ENCODE results near the gene STX18.
"Not testable (repeated sequence)": the region's sequence is repeated elsewhere in the genome, so short reads cannot be mapped to it uniquely, and the experiment has no call there.

Gene STX18

DNA sequence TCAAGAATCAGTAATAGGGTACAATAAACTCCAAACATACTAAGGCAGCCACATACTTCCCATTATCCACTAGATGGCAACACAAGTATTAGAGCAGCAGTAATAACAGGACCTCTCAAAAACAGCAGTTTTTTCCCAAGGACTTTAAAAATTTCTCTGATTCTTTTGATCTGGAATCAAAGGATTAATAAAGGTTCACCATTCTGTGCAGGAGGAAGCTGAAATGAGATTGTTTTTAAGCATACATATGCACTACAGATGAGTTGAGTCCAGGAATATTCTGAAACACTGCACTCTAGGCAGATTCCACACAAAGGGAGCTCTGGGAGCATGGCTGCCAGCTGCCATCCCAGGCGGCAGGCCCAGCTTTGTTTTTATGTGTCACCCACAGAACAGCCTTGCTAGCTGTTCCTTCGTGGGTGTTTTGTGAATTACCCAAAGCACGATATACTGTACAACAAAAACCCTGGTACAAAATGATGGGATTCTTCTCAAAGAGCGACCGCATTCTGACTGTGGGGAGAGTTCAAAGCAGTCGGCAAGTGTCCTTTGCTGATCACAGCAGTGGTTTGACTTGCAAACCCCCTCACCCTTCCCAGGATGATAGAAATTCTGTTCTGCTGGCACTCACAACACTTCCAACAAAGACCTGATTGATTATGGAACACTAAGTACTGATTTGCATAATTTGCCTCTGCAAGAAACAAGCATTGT lies 61.0 kb downstream of the STX18 start:
- DNase-seq (ENCODE audit: low read depth in 2 of 3, low spot score in 2 of 3) = no peak

DNA sequence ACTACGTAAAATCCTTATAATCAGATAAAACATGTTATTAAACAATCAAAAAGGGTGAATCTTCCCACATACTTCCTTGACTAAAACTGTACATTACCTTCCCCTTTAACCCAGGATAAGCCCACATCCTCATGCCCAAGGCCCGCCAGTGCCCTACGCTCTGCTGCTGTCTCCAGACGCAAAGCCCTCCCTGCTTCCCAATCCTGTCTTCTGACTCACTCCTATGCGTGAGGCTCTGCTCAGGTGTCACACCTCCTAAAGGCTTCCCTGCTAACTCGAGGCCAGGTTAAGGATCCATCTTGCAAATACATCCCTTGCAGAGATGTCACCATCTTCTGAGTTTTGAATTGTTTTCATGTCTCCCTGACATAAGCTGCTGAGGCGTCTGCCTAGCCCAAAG lies 61.6 kb downstream of the STX18 start:
- DNase-seq (ENCODE audit: low read depth in 2 of 3, low spot score in 2 of 3) = no peak

DNA sequence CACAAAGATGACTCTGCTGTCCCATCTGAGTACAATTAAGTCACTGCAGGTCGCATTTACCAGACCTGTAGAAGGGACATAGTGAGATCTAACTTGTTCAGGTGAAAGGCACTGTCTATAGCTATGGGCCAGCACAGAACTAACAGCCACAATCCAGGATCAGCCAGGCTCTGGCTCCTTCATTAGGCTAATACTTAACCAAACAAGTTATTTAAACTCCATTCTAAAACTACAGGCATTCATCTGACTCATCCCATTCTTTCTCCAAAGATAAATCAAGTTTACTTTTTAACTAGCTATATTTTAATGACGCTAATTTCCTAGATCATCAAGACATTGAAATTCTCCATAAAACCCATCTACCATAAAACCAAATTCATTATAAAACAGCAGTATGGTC lies 62.5 kb downstream of the STX18 start:
- no peak for DNase-seq (ENCODE audit: low read depth in 2 of 3, low spot score in 2 of 3)

DNA sequence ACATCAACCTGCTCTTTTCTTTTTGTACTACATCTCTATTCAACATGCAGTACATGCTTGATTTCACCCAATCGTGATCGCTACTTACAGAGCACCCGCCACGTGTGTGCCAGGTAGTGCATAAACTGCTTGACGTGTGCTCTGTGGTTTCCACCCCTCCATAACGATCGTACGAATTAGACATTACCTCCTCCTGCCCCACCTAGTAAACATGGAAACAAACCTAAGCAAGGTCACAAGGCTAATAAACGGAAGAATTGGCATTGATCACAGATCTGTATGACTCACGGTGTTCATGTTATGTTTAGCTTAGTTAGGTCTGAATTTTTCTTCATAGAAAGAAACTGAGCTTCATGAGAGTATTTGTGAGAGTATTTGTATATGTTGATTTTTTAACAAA lies 64.1 kb downstream of the STX18 start:
- no peak for DNase-seq (ENCODE audit: low read depth in 2 of 3, low spot score in 2 of 3)

DNA sequence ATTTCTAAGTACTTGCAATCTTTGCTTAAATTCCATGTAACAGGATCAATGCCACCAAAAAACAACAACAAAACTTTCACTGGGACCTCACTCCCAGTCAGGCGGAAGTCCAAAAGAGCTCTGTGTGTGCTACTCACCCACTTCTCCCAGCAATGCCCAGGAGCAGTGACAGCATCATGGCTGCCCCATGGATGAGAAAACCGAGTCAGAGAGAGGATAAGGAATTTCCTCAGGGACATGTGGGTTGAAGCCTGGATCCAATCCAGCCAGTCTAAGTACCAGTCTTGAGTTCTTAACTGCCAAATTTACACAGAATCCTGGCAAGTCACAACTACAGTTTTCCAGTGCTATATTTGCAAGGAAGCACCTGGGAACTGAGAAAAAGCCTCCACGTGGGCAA lies 64.5 kb downstream of the STX18 start:
- DNase-seq (ENCODE audit: low read depth in 2 of 3, low spot score in 2 of 3) = no peak

DNA sequence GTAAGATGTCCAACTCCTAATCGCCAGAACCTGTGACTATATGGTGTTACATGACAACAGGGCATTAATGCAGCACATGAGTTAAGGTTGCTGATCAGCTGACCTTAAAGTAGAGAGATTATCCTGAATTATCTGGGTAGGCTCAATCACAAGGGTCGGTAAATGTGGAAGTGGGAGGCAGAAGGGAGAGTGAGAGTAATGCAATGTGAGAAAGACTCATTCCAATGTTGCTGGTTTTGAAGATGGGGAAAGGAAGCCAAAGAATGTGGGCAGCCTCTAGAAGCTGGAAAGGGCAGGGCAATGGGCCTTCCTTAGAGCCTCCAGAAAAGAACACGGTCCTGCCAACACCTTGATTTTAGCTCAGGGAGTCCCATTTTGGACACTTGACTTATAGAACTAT lies 67.4 kb downstream of the STX18 start:
- DNase-seq (ENCODE audit: low read depth in 2 of 3, low spot score in 2 of 3) = no peak

DNA sequence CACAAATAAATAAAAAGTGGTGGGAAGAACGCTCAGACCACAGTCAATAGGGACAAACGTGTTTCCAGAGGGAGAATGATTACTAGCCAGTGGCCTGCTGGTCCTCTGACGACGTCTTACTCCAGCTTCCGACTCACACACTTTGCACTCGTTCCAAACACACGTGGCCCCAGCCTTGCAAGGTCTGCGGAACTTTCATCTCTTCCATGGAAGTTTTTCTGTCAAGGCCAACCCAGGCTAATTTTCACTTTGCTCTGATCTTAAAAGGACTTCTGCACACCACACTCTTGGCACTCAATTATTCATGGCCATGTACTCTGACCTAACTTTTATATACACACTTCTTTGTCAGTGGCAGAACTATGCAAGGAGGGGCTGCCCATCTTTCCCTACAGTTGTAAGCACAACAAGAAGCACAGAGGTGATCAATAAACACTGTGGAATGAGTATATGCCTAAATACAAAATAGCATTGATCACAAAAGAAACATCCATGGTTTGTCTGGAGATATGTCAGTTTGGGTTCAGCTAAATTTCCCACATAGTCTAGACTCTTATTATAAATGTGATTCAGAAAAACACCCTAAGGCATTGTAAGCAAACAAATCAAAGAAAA lies 69.4 kb downstream of the STX18 start:
- no peak for DNase-seq (ENCODE audit: low read depth in 2 of 3, low spot score in 2 of 3)

DNA sequence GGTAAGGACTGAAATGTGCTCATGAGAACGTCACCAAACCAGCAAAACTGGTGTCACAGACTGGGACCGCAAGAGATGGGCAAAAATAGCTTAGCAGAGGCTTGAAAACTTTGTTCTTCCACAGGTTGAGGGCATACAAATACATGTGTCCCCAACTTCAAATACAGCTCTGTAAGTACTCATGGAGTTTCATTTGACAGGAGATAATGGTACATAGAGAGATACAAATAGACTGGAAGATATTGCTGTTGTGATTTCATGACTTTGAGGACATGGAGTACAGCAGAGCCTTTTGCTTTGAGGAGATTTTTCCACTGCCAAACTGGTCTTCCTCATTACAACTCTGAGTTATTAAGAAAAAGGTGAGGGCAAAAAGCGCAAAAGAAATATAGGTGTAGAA lies 70.7 kb downstream of the STX18 start:
- no peak for DNase-seq (ENCODE audit: low read depth in 2 of 3, low spot score in 2 of 3)

DNA sequence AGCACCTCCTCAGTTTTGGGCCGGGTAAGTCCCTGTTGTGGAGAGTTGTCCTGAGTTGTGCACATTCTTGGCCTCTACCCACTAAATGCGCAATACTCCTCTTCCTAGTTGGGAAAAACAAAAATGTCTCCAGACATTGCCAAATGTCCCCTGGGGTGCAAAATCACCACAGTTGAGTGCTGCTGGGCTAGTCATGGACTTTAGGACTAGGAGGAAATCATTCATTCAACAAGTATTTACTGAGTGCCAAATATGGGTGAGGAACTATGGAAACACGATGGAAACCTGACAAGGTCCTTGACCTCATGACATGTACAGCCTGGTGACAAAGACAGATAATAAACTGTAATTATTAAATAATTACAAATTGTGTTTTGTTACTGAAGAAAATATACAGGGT lies 71.6 kb downstream of the STX18 start:
- no peak for DNase-seq (ENCODE audit: low read depth in 2 of 3, low spot score in 2 of 3)

DNA sequence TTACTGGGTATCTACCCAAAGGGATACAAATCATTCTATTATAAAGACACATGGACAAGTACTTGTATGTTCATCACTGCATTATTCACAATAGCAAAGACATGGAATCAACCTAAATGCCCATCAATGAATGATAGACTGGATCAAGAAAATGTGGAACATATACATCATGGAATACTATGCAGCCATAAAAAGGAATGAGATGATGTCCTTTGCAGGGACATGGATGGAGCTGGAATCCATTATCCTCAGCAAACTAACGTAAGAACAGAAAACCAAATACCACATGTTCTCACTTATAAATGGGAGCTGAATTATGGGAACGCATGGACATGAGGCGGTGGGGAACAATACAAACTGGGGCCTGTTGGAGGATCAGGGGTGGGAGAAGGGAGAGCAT lies 76.6 kb downstream of the STX18 start:
- DNase-seq (ENCODE audit: low read depth in 2 of 3, low spot score in 2 of 3) = not testable (repeated sequence)

DNA sequence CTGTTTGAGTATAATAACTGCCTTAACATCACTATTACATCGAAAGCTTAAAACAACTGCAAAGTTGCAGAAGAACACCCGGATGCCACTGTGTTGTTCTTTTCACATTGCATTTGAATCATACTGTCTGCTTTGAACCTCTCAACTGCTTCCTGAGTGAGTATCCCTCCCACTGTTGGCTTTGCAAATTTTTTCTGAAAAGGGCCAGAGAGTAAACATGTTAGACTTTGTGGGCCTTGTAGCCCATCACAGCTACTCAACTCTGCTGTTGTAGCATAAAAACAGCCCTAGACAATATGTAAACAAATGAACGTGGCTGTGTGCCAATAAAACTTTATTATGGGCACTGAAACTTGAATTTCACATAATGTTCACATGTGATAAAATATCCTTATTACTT lies 78.9 kb downstream of the STX18 start:
- DNase-seq (ENCODE audit: low read depth in 2 of 3, low spot score in 2 of 3) = no peak

DNA sequence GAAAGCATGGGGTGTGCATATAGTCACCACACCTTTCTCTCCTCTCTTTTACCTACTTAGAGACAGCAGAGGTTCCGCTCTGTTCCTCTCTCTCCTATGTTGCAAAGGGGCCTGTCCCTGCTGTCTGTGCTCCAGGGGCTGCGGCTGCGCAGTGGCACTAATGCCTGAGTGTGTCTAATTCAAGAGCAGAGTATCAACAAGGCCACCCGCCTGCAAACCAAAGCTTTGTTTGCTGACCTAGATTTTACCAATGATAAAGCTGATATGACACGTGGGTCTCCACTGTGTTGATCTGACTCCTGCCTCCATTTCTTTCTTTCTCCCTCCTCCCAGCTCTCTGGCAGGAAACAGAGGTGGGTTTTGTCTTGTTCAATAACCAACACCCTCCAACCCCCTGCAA lies 80.0 kb downstream of the STX18 start:
- no peak for DNase-seq (ENCODE audit: low read depth in 2 of 3, low spot score in 2 of 3)

DNA sequence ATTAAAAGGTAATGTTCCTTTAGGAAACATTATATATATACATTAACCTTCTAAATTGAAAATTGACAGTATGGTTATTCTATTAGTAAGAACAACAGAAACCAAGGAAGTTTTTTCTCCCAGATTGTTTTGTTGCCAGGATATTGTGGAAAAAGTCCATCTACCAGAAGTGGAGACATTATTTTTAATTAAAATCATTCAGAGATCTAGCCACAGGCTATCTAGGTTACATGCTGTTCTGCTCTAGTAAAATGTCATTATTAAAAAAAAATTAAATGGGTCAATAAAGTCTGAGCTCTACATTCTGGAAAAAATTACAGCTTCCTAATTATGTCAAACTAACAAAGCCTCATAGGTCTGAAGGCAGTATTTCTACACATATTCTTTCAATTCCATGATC lies 80.7 kb downstream of the STX18 start:
- no peak for DNase-seq (ENCODE audit: low read depth in 2 of 3, low spot score in 2 of 3)

DNA sequence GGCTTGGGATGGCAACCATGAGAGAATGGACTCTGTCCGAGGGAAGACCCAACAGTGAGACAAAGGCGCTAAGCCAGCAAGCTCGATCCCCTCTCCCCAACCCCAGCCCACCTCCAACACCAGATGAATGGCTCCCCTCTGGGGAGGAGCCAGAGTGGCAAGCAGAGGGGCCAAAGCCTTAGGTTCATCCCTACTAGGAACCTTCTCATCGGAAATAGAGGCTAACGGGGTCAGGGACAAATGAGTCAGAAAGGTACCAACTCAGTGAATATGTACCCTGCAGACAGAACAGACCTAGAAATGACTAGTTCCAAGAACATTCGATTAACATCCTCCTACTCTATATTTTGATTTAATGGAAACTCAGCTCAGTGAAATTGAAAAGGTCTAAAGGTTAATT lies 81.1 kb downstream of the STX18 start:
- DNase-seq (ENCODE audit: low read depth in 2 of 3, low spot score in 2 of 3) = no peak

DNA sequence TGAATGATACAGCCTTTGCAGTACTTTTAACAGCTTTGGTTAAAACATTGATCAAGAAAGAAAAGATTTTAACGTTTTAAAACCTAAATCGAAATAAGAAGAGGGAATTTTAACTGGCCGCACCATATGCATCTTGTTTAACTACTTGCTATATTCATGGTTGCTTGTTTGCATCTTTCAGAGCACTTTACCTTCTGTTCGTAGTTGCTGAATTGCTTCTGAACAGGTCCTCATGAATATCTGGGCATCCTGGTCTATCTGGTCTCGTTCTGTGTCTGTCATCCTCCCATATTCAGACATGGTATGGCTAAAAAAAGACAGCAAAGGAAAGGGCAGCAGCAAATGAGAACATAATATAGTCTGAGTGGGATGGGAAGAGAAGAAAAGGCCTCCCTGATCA lies 82.7 kb downstream of the STX18 start:
- DNase-seq (ENCODE audit: low read depth in 2 of 3, low spot score in 2 of 3) = no peak

DNA sequence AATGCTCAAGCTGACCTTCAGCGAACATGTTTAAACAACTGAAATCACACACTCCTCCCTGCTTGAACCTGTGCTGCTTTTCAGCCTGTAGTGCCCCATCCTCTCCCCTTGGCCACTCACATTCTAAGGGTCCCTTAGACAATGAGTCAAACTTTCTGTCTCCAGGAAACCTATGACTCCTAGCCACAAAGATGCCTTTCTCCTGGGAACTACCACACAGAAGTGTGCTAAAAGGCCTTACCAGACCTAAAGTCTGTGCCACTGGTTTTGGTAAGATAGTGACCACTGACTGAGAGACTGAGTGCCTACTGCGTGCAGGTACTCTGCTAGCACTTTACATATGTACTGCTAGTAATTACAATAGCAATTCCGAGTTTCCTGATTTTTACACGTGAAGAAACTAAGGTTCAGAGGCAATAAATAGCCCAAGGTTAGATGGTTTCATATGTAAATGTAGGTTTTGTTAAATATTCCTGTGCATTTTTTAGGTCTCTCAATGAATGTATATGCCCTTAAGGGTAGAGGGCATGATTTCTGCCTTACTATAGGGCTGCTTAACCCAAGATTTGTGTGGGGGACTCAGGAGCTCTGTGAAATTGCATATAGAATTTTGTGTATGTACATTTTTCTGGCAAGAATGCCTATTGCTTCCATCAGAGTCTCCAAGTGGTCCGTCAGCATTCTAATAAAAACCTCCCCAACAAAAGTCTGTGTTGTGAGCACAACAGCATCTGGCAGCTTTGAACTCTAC lies 83.9 kb downstream of the STX18 start:
- DNase-seq (ENCODE audit: low read depth in 2 of 3, low spot score in 2 of 3) = no peak

DNA sequence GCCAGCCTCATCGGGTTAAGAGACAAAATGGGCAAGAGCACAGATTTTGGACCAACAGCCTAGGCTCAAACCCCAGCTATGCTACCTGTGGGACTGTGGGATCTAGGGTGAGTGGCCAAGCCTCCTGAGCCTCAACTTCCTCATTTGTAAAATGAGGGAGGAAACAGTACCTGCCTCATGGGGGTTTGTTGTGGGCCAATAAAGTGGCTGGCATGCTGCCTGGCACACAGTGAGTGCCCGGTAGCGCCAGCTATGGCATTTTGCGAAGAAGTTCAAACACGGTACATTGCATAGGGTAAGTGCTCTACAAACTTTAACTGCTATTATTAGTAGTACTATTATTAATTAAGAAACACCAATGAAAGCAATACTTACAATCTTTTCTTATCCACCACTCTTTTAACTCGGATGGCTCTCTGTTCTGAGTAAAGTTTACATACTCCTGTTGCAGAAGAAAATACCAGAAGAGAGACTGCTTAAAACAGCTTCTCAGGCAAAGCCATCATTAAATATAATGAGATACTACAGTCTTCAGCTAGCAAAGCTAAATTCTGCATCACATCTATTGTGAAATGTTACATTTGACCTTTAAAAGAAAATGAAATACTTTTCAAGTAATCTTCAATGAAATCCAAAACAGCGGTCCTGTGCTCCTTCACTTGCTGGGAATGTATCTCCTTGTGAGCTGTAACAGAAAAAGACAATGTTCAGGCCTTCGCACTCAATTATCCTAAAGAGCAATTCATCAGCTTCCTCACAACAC lies 84.9 kb downstream of the STX18 start:
- DNase-seq (ENCODE audit: low read depth in 2 of 3, low spot score in 2 of 3) = no peak

DNA sequence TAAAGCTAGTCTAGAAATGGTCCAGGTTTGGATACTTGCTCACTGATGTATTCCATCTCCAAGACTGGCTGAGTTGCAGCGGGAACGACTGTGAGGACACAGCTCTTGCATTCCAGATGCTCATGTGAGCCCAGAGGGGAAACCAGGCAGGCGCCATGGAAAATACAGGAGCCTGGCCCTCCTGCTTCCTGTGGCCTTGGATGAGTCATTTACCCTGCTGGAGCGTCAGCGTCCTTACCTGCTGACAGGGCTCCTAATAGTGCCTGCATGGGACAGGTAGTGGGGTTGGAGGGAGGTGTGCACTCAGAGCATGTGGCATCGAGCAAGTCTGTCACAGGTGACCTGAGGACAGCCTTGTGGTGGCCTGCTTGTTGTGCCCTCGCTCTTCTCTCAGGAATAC lies 85.5 kb downstream of the STX18 start:
- no peak for DNase-seq (ENCODE audit: low read depth in 2 of 3, low spot score in 2 of 3)

DNA sequence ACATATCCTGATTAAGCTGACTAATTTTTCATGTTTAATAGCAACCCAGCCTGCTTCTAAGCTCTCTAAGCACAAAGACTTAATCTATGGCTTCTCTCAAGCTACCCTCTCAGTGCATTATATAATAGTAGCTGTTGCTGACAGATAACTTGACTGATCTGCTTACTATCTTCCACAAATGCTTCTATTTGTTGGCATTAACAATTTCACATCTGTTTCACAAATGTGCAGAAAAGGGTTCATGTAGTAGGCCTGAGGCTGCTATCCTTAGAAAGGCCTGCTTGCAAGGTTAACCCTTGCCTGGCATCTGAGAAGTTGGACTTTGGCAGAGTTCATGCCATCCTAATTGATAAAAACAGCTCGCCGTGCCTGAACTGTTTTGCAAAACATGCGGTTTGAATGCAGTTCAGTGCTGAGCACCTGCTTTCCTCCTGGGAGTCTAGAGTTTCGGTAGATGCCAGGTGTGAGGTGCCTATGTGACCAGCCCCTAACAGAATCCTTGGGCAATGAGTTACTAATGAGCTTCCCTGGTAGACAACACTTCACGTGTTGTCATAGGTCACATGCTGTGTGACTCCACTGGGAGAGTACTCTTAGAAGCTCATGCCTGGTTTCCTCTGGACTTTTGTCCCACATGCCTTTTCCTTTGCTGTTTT lies 86.5 kb downstream of the STX18 start:
- no peak for DNase-seq (ENCODE audit: low read depth in 2 of 3, low spot score in 2 of 3)

DNA sequence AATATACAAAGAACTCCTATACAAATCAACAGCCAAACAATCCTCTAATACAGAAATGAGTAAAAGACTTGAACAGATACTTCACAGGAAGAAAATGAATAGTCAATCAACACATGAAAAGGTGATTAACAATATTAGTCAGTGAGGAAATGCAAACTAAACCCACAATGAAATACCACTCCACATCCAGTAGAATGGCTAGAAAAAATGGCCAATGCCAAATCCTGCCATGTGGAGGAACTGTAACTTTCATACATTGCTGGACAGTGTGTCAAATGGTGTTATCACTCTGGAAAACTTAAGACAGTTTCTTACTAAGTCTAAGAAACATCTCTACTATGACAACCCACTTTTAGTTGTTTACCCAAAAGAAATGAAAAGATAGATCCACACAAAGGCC lies 95.4 kb downstream of the STX18 start:
- no peak for DNase-seq (ENCODE audit: low read depth in 2 of 3, low spot score in 2 of 3)

DNA sequence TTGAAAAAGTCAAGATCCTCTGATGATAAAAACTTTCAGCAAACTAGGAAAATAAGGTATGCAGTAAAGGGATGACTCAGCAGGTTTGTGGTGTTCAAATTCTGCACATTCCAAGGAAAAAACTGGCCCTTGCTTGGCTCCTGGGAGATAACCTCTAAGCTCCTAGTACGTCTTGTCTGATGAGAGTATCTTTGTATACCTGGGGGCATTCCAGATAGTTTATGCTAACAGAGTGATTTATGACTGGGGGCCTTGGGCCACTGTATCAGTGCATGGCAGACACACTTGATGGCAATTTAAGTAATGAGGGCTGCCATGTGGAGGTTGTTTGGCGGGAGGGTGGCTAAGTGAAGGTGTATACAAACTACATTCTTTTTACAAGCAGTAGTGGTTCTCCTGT lies 98.0 kb downstream of the STX18 start:
- DNase-seq (ENCODE audit: low read depth in 2 of 3, low spot score in 2 of 3) = no peak

All from activated CD8-positive, alpha-beta memory T cell treated with anti-CD3 and anti-CD28 coated beads for 48 hours (primary cell).